ENCODE data around the gene FOXF2. TPM values are rescaled to one million over a fixed set of nuclear protein-coding genes. Genes with fewer than 3 reads are reported as not detected.
A peak's percentile ranks its signal among the peaks of the same experiment; 100 is the strongest.

The FOXF2 gene
- total and polyA plus RNA-seq, 2 of the 13 experiments (the other 11 are each of a cell fraction or from before 2014, with no cell fraction given): not detected

DNA sequence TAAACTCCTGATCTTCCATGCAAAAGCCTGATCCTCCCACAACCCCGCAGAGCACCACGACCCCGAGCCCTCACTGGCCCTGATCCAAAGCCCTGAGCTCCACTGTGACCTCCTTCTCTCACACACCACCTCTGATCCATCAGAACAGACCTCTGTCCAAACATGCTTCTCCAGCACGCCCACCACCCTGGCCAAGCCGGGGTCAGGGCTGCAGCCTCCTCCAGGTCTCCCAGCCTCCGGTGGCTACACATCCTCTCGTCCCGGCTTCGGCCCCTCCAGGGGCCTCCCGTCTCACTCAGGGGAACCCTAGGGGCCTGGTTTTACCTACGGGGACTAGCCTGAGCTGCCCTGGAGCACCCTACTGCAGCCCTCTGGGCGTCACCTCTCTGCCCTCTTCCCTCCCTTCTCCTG lies 49.1 kb downstream of the FOXF2 start:
- H4K20me1 ChIP-seq (ENCODE audit: insufficient read depth, low read length): no peaks in the 10 kb centered on the region
- no peak for DNase-seq (ENCODE audit: low spot score)
- in situ Hi-C loops (cut with HindIII; ENCODE audit: extremely low pct_ligation_motif_present, low pct_unique_long_range_greater_than_20kb) (no loop called here), intact Hi-C loops (cut with micrococcal nuclease; ENCODE audit: unreplicated experiment) (no loop called here)
- no peaks in the 10 kb centered on the region for H3K36me3 ChIP-seq (replicated peaks in 1 of 2; ENCODE audit: control insufficient read depth in 1 of 2, insufficient read depth in 2 of 2, low read length in 2 of 2)
- H3K79me2 ChIP-seq (ENCODE audit: insufficient read depth, low read length): no peaks in the 10 kb centered on the region
- no peaks in the 10 kb centered on the region for H3K4me1 ChIP-seq (ENCODE audit: insufficient read depth, low read length)
- peaks cover 10 to 47% of the 10 kb centered on the region in 2 experiments for H3K27me3 ChIP-seq (ENCODE audit: control insufficient read depth in 1 of 2, insufficient read depth in 2 of 2, low read length in 2 of 2)
- FAIRE-seq: no peak
- ChIA-PET CTCF (ENCODE audit: low intra/inter-chr PET ratio, low total read pairs) (no interaction called here), POLR2A (no interaction called here)
- no peak overlapping the region for H3K4me3 ChIP-seq (replicated peaks in 1 of 3; ENCODE audit: insufficient read depth in 1 of 3, low read depth in 2 of 3, low read length in 3 of 3)
- no peaks in the 10 kb centered on the region for H3K9me3 ChIP-seq (ENCODE audit: low read length)
- H2AFZ ChIP-seq (ENCODE audit: low read length): no peak overlapping the region
- no TSS peak for BruUV-seq (replicated peaks)
- no peak overlapping the region for H3K9ac ChIP-seq (ENCODE audit: insufficient read depth, low read depth, low read length)
- H3K27ac ChIP-seq (ENCODE audit: extremely low read length, insufficient read depth, low read length): no peak overlapping the region
- 9% methylated on average over 12 of the region's 12 CpGs for WGBS (ENCODE audit: low lambda C conversion rate)
- TF ChIP-seq SOX13 (IDR thresholded peaks at IDR 0.05) (no peak), SOX13 (CRISPR knock-in tag; conservative IDR thresholded peaks at IDR 0.05 in 1 of 2, IDR thresholded peaks at IDR 0.05 in 1 of 2) (no peak), ZZZ3 (CRISPR knock-in tag; IDR thresholded peaks at IDR 0.05; ENCODE audit: borderline replicate concordance) (no peak), ZFP90 (CRISPR knock-in tag; IDR thresholded peaks at IDR 0.05; ENCODE audit: borderline replicate concordance) (no peak), ZFP36L1 (CRISPR knock-in tag; IDR thresholded peaks at IDR 0.05) (no peak), MED13 (CRISPR knock-in tag; IDR thresholded peaks at IDR 0.05) (no peak), ZNF251 (CRISPR knock-in tag; IDR thresholded peaks at IDR 0.05) (no peak), ZNF850 (CRISPR knock-in tag; conservative IDR thresholded peaks at IDR 0.05) (no peak), ZNF441 (CRISPR knock-in tag; IDR thresholded peaks at IDR 0.05; ENCODE audit: borderline replicate concordance) (no peak), ZNF773 (CRISPR knock-in tag; IDR thresholded peaks at IDR 0.05; ENCODE audit: borderline replicate concordance) (no peak), NCOR1 (IDR thresholded peaks at IDR 0.05; ENCODE audit: borderline replicate concordance, low read length) (no peak), MXD4 (CRISPR knock-in tag; IDR thresholded peaks at IDR 0.05) (no peak)
- TF ChIP-seq, protein P1, sequence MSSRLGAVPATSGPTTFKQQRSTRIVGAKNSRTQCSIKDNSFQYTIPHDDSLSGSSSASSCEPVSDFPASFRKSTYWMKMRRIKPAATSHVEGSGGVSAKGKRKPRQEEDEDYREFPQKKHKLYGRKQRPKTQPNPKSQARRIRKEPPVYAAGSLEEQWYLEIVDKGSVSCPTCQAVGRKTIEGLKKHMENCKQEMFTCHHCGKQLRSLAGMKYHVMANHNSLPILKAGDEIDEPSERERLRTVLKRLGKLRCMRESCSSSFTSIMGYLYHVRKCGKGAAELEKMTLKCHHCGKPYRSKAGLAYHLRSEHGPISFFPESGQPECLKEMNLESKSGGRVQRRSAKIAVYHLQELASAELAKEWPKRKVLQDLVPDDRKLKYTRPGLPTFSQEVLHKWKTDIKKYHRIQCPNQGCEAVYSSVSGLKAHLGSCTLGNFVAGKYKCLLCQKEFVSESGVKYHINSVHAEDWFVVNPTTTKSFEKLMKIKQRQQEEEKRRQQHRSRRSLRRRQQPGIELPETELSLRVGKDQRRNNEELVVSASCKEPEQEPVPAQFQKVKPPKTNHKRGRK (CRISPR knock-in tag; IDR thresholded peaks at IDR 0.05): no peak
- no peak overlapping the region for H3K4me2 ChIP-seq (ENCODE audit: low read depth, low read length)
- ATAC-seq: peak; percentile 17; the same call in 1 of the 3 replicates

Measured in HepG2 (cell line).